K562 (cell line): ENCODE measurements around the gene SMIM36. TPM values are rescaled to one million over a fixed set of nuclear protein-coding genes. Genes with fewer than 3 reads are reported as not detected.

Source experiments
- ATAC-seq: fragments of 200-7000 bp; cut with Tn5 transposase; 3 replicates; pipeline ENCODE4 v1.9.1; 2020; ENCODE audit warnings: moderate library complexity
- BruUV-seq: library from RNA; stranded (reverse); fragments of 400-500 nt; replicated peaks from 2 replicates; lab custom pipeline; 2021; lab: Mats Ljungman, UMichigan
- CTCF ChIA-PET: fragments of 300-600 bp; formaldehyde crosslinking; extraction: SDS; loops from one replicate; lab custom pipeline; 2021; ENCODE audit warnings: low intra/inter-chr PET ratio; lab: Yijun Ruan, JAX
- POLR2A ChIA-PET: fragments of 300-600, 350-650 bp; sonication (Branson Sonifier 250); formaldehyde crosslinking; extraction: SDS; loops from one replicate; lab custom pipeline; 2021; ENCODE audit warnings: antibody characterized with exemption, inconsistent platforms; lab: Yijun Ruan, JAX
- DNase-seq, 4 experiments: peaks; one replicate each; pipeline versions ENCODE4 v3.0.0 to v3.0.0-alpha.2; 2011 to 2018; ENCODE audit warnings: low spot score in 3 of 4, mixed read lengths in 3 of 4; ENCODE audit errors: extremely low read depth in 1 of 4
- FAIRE-seq: peaks from 2 replicates; lab custom pipeline; 2011; peaks lifted over from hg19 to GRCh38; lab: Jason Lieb, UNC
- H2AFZ ChIP-seq: 2 replicates; pipeline ENCODE4 v1.6.0; 2011; ENCODE audit warnings: low read depth, low read length, control low read depth, inconsistent platforms
- H3K27ac ChIP-seq: fragments of 200-600 bp; 3 replicates; pipeline ENCODE4 v1.8.0; 2011; ENCODE audit warnings: low read depth, mild to moderate bottlenecking, control low read depth, inconsistent platforms, low read length, moderate library complexity, mixed read lengths; ENCODE audit errors: extremely low read depth
- H3K27me3 ChIP-seq, 2 experiments: fragments of 300-600 bp in 1 of 2; 2 replicates in 1 of 2; 3 replicates in 1 of 2; pipeline versions ENCODE4 v1.6.0 to v1.8.0; 2011; ENCODE audit warnings: inconsistent platforms in 2 of 2, low read length in 2 of 2, mild to moderate bottlenecking in 1 of 2, mixed read lengths in 1 of 2, moderate library complexity in 1 of 2; ENCODE audit not compliant: control insufficient read depth in 2 of 2, insufficient read depth in 2 of 2
- H3K36me3 ChIP-seq: fragments of 300-600 bp; 3 replicates; pipeline ENCODE4 v1.8.0; 2011; ENCODE audit warnings: mild to moderate bottlenecking, low read length, inconsistent platforms; ENCODE audit not compliant: control insufficient read depth, insufficient read depth
- H3K4me1 ChIP-seq, 2 experiments: fragments of 200-600 bp in 1 of 2; replicated peaks in 1 of 2; 2 replicates in 1 of 2; 3 replicates in 1 of 2; pipeline versions ENCODE4 v1.5.1 to v1.8.0; 2011; ENCODE audit warnings: inconsistent platforms in 2 of 2, low read length in 2 of 2, mild to moderate bottlenecking in 1 of 2, mixed read lengths in 1 of 2, moderate library complexity in 1 of 2; ENCODE audit not compliant: control insufficient read depth in 2 of 2, insufficient read depth in 2 of 2
- H3K4me2 ChIP-seq: 2 replicates; pipeline ENCODE4 v1.6.1; 2011; ENCODE audit warnings: low read length, control low read depth, inconsistent platforms, mixed read lengths; ENCODE audit not compliant: insufficient read depth
- H3K4me3 ChIP-seq: fragments of 200-600 bp; sonication (generic), shearing (Covaris generic); 2 replicates; pipeline ENCODE4 v1.5.1; 2016; ENCODE audit warnings: control low read depth, inconsistent platforms
- H3K79me2 ChIP-seq: fragments of 200-600 bp; 3 replicates; pipeline ENCODE4 v1.8.0; 2011; ENCODE audit warnings: low read length, inconsistent platforms; ENCODE audit not compliant: control insufficient read depth, insufficient read depth
- H3K9ac ChIP-seq, 2 experiments: 2 replicates each; pipeline versions ENCODE4 v1.6.0 to v1.6.1; 2011; ENCODE audit warnings: low read depth in 2 of 2, low read length in 2 of 2, control low read depth in 1 of 2, inconsistent platforms in 1 of 2, mild to moderate bottlenecking in 1 of 2, mixed read lengths in 1 of 2; ENCODE audit not compliant: insufficient read depth in 1 of 2
- H3K9me1 ChIP-seq: one replicate; pipeline ENCODE4 v1.6.0; 2011; ENCODE audit warnings: inconsistent platforms, mild to moderate bottlenecking, low read length, moderate library complexity; ENCODE audit not compliant: control insufficient read depth, insufficient read depth
- H3K9me3 ChIP-seq: replicated peaks from 2 replicates; pipeline ENCODE4 v1.5.1; 2011; ENCODE audit warnings: low read depth, low read length, inconsistent platforms; ENCODE audit not compliant: control insufficient read depth, insufficient read depth
- H4K20me1 ChIP-seq: replicated peaks from 2 replicates; pipeline ENCODE4 v1.6.1; 2011; ENCODE audit warnings: low read length, inconsistent platforms, mixed read lengths; ENCODE audit not compliant: control insufficient read depth, insufficient read depth
- BRD9 ChIP-seq: fragments of 450-650 bp; IDR thresholded peaks from 2 replicates; pipeline ENCODE4 v1.6.1; 2018; ENCODE audit warnings: low read depth; ENCODE audit not compliant: partially characterized antibody
- CBX1 ChIP-seq: sonication (generic); IDR thresholded peaks from 2 replicates; pipeline ENCODE4 v1.6.1; 2016; ENCODE audit warnings: antibody characterized with exemption, low read depth, mild to moderate bottlenecking
- JUN ChIP-seq, 2 experiments: sonication (generic) in 1 of 2; formaldehyde crosslinking in 1 of 2; IDR thresholded peaks; 2 replicates each; pipeline versions ENCODE4 v1.6.1 to v1.8.0; 2012 to 2022; ENCODE audit warnings: borderline replicate concordance in 2 of 2, mild to moderate bottlenecking in 2 of 2, improper control_type of control experiment in 1 of 2, low read depth in 1 of 2, low read length in 1 of 2, missing genetic modification reagents in 1 of 2
- NCOA4 ChIP-seq: fragments of 450-650 bp; IDR thresholded peaks from 2 replicates; pipeline ENCODE4 v1.6.1; 2018; ENCODE audit warnings: mild to moderate bottlenecking; ENCODE audit not compliant: partially characterized antibody
- RBM17 ChIP-seq: fragments of 200-400 bp; formaldehyde crosslinking; IDR thresholded peaks from 2 replicates; pipeline ENCODE4 v1.6.1; 2017; ENCODE audit warnings: low read depth, mild to moderate bottlenecking, low read length, borderline replicate concordance
- TEAD2 ChIP-seq: fragments of 450-650 bp; IDR thresholded peaks from 2 replicates; pipeline ENCODE4 v1.6.1; 2016; ENCODE audit warnings: missing genetic modification characterization, control low read depth, missing compliant biosample characterization
- ZNF431 ChIP-seq: sonication (generic); formaldehyde crosslinking; IDR thresholded peaks from 2 replicates; pipeline ENCODE4 v1.8.0; 2022; ENCODE audit warnings: mild to moderate bottlenecking, missing genetic modification reagents
- WGBS: fragments of 100-300 bp; shearing (Covaris generic); methylation state at CpG from one replicate; pipeline ENCODE4 v1.1.6; 2016; ENCODE audit warnings: low coverage, mixed read lengths; ENCODE audit not compliant: insufficient coverage; ENCODE audit errors: missing lambda C conversion rate; 5-methylcytosine and 5-hydroxymethylcytosine counted together
- in situ Hi-C: fragments of 300-500 bp; cut with MboI; formaldehyde crosslinking; loops from 4 replicates; pipeline ENCODE4 v1.15.0; 2018; ENCODE audit warnings: inconsistent platforms, mixed read lengths
- intact Hi-C: fragments of 100-400 bp; cut with micrococcal nuclease; formaldehyde crosslinking; loops from 2 replicates; pipeline ENCODE4 v1.14.2; 2022
- polyA plus RNA-seq, 8 experiments: library from polyadenylated mRNA; depleted of rRNA in 4 of 8; stranded (reverse) in 5 of 8; unstranded in 3 of 8; fragments of >200 nt; fragmentation: Nextera tagmentation in 2 of 8; fragmentation: Illumina TruSeq in 1 of 8; extraction: Ambion mirVana in 2 of 8; extraction: Trizol in 1 of 8; gene quantifications; 2 replicates each; pipeline versions ENCODE4 v1.2.1 to v1.2.3, GENCODE V29; 2011 to 2014; ENCODE audit warnings: inconsistent platforms in 1 of 8, missing spikeins in 1 of 8
- total RNA-seq, 7 experiments: library from RNA; depleted of rRNA in 6 of 7; stranded (reverse); fragments of >200 nt in 6 of 7; fragmentation: Illumina TruSeq in 2 of 7; extraction: Trizol in 2 of 7; gene quantifications; 2 replicates each; pipeline versions ENCODE4 v1.2.1 to v1.2.3, GENCODE V29; 2011 to 2021; ENCODE audit warnings: low replicate concordance in 1 of 7

SMIM36 gene
- total and polyA plus RNA-seq, 9 of the 15 experiments (the other 6 are each of a cell fraction or from before 2014, with no cell fraction given) = not detected

GRCh38 chr17:55443904-55444303, 67.3 kb downstream of the SMIM36 start:
- ATAC-seq = no peak
- H4K20me1 ChIP-seq = no peaks in the 10 kb centered on the region
- no peaks in the 10 kb centered on the region for H3K9me1 ChIP-seq
- ChIA-PET POLR2A (no interaction called here), CTCF (no interaction called here)
- in situ Hi-C loops = no loop called here
- H3K36me3 ChIP-seq = no peaks in the 10 kb centered on the region
- intact Hi-C loops = no loop called here
- no peak overlapping the region for H3K4me3 ChIP-seq
- 78% methylated on average over 10 of the region's 10 CpGs for WGBS
- no peak for DNase-seq
- no peaks in the 10 kb centered on the region for H3K9me3 ChIP-seq
- no TSS peak for BruUV-seq
- H3K27me3 ChIP-seq = no peaks in the 10 kb centered on the region
- no peak overlapping the region for H3K27ac ChIP-seq
- H3K4me1 ChIP-seq = peaks cover 0 to 15% of the 10 kb centered on the region in 2 experiments; a peak in 3 of 5 replicates
- no peak overlapping the region for H3K4me2 ChIP-seq
- H3K9ac ChIP-seq = no peak overlapping the region
- H2AFZ ChIP-seq = no peak overlapping the region
- H3K79me2 ChIP-seq = no peaks in the 10 kb centered on the region
- TF ChIP-seq ZNF431 (no peak), BRD9 (no peak), JUN (IDR thresholded peaks at IDR 0.05; ENCODE audit: borderline replicate concordance, low read depth, low read length) (no peak), JUN (CRISPR knock-in tag; IDR thresholded peaks at IDR 0.05; ENCODE audit: borderline replicate concordance) (no peak), NCOA4 (no peak), RBM17 (no peak), TEAD2 (tag) (no peak), CBX1 (no peak)
- FAIRE-seq = no peak
